ENCODE data around the gene COTL1. TPM values are rescaled to one million over a fixed set of nuclear protein-coding genes. Genes with fewer than 3 reads are reported as not detected.

Gene COTL1
- total and polyA plus RNA-seq, 4 experiments from 2014 or later = 181 to 683 (median 387) TPM

DNA sequence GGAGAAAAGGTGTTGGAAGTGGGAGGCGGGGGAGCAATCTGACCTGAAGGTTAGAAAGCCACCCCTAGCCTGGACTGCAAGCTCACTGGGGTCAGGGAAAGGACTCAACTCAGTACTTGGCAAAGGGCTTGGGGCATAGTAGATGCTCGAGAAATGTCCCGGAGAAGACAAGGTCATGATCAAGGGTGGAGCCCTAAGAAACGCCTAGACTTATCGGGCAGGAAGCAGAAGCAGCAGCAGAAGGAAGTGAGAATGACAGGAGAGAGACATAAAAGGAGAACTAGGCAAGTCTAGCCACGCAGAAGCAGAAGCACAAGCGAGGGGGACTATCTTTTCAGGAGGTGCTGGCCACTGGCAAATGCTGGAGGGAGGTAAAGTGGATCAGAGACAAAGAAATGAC lies 10.2 kb downstream of the COTL1 start:
- H3K4me3 Mint-ChIP-seq = peak overlapping the region; percentile 64 to 86 (median 76)
- intact Hi-C loops (cut with micrococcal nuclease) = loop anchor here (1.0 kb wide), 2 partner anchors 8 to 9 kb away; no protein-coding TSS in a partner anchor
- Histone ChIP-seq H3K27ac (ENCODE audit: low read depth, low read length) (peak overlapping the region; percentile 62), H3K4me3 (ENCODE audit: low read length in 2 of 2) (peak overlapping the region; percentile 18 to 31), H3K4me1 (ENCODE audit: insufficient read depth, low read length) (peaks cover 98% of the 10 kb centered on the region), H3K36me3 (ENCODE audit: insufficient read depth, low read length) (peaks cover 5% of the 10 kb centered on the region), H3K27me3 (ENCODE audit: insufficient read depth, low read length) (no peaks in the 10 kb centered on the region), H3K9me3 (ENCODE audit: control insufficient read depth in 1 of 2, low read length in 2 of 2) (peaks cover 0 to 4% of the 10 kb centered on the region in 2 donors)
- H3K27me3 Mint-ChIP-seq = no peaks in the 10 kb centered on the region
- H3K4me1 Mint-ChIP-seq = peaks cover 78 to 97% (median 91%) of the 10 kb centered on the region in 4 donors
- peak overlapping the region; percentile 84 to 99 (median 92) for H3K27ac Mint-ChIP-seq
- peaks cover 0 to 2% (median 0%) of the 10 kb centered on the region in 8 donors for H3K9me3 Mint-ChIP-seq
- POLR2A ChIA-PET (ENCODE audit: partially characterized antibody) = interaction anchor here (1.4 to 16.3 kb wide), 7 partner anchors 7 to 94 kb away, joined by 3 to 530 read pairs (median 40); partner anchors contain the start of gene COTL1
- H3K36me3 Mint-ChIP-seq = peaks cover 32 to 54% of the 10 kb centered on the region in 2 donors
- DNase-seq = peak in 4 of 5 donors; percentile 49 to 63 (median 52)
- CTCF ChIA-PET (ENCODE audit: partially characterized antibody) = interaction anchor here (0.8 to 3.2 kb wide), 11 partner anchors 9 to 131 kb away, joined by 3 to 12 read pairs (median 4); no protein-coding TSS in a partner anchor

- peak in 1 of 5 donors; percentile 35 for DNase-seq
- Histone ChIP-seq H3K27me3 (ENCODE audit: insufficient read depth, low read length) (no peaks in the 10 kb centered on the region), H3K27ac (ENCODE audit: low read depth, low read length) (peak overlapping the region; percentile 62), H3K36me3 (ENCODE audit: insufficient read depth, low read length) (peaks cover 5% of the 10 kb centered on the region), H3K4me3 (ENCODE audit: low read length in 2 of 2) (peak overlapping the region; percentile 18 to 31), H3K4me1 (ENCODE audit: insufficient read depth, low read length) (peaks cover 98% of the 10 kb centered on the region), H3K9me3 (ENCODE audit: control insufficient read depth in 1 of 2, low read length in 2 of 2) (peaks cover 0 to 4% of the 10 kb centered on the region in 2 donors)
- H3K27me3 Mint-ChIP-seq = no peaks in the 10 kb centered on the region
- ChIA-PET POLR2A (ENCODE audit: partially characterized antibody) (interaction anchor here (0.6 to 16.3 kb wide), 7 partner anchors 8 to 94 kb away, joined by 3 to 530 read pairs (median 40); partner anchors contain the start of gene COTL1), CTCF (ENCODE audit: partially characterized antibody) (interaction anchor here (0.8 to 3.2 kb wide), 8 partner anchors 14 to 132 kb away, joined by 3 to 12 read pairs (median 3); no protein-coding TSS in a partner anchor)
- H3K4me1 Mint-ChIP-seq = peaks cover 78 to 97% (median 92%) of the 10 kb centered on the region in 4 donors
- H3K9me3 Mint-ChIP-seq = peaks cover 0 to 2% (median 0%) of the 10 kb centered on the region in 8 donors
- peaks cover 32 to 52% of the 10 kb centered on the region in 2 donors for H3K36me3 Mint-ChIP-seq
- peak overlapping the region; percentile 64 to 84 (median 78) for H3K4me3 Mint-ChIP-seq
- intact Hi-C loops (cut with micrococcal nuclease) = no loop called here
- peak overlapping the region; percentile 84 to 99 (median 92) for H3K27ac Mint-ChIP-seq
Measured at GRCh38 chr16:84607061-84607460, 10.8 kb downstream of the COTL1 start.

GRCh38 chr16:84606081-84606875 lies 11.6 kb downstream of the COTL1 start:
- H3K27me3 Mint-ChIP-seq = no peaks in the 10 kb centered on the region
- intact Hi-C loops (cut with micrococcal nuclease) = no loop called here

GRCh38 chr16:84605339-84605848 lies 12.5 kb downstream of the COTL1 start:
- Mint-ChIP-seq H3K4me1 (peaks cover 77 to 97% (median 90%) of the 10 kb centered on the region in 4 donors), H3K9me3 (no peaks in the 10 kb centered on the region), H3K36me3 (peaks cover 18 to 43% of the 10 kb centered on the region in 2 donors), H3K27me3 (no peaks in the 10 kb centered on the region), H3K4me3 (peak overlapping the region in 4 of 8 donors; percentile 17 to 78 (median 38)), H3K27ac (peak overlapping the region; percentile 70 to 99 (median 90))
- CTCF ChIA-PET (ENCODE audit: partially characterized antibody) = interaction anchor here (1.0 to 1.3 kb wide), 2 partner anchors 8 to 14 kb away, joined by 3 to 4 read pairs; no protein-coding TSS in a partner anchor
- H3K36me3 ChIP-seq (ENCODE audit: insufficient read depth, low read length) = peaks cover 5% of the 10 kb centered on the region
- H3K4me3 ChIP-seq (ENCODE audit: low read length in 2 of 2) = no peak overlapping the region
- POLR2A ChIA-PET (ENCODE audit: partially characterized antibody) = interaction anchor here (1.4 to 16.3 kb wide), 5 partner anchors 8 to 489 kb away, joined by 3 to 530 read pairs (median 166); partner anchors contain the start of genes COTL1 and MBTPS1
- H3K27me3 ChIP-seq (ENCODE audit: insufficient read depth, low read length) = no peaks in the 10 kb centered on the region
- DNase-seq = no peak
- peaks cover 98% of the 10 kb centered on the region for H3K4me1 ChIP-seq (ENCODE audit: insufficient read depth, low read length)
- intact Hi-C loops (cut with micrococcal nuclease) = no loop called here
- peaks cover 0 to 4% of the 10 kb centered on the region in 2 donors for H3K9me3 ChIP-seq (ENCODE audit: control insufficient read depth in 1 of 2, low read length in 2 of 2)
- peak overlapping the region; percentile 62 for H3K27ac ChIP-seq (ENCODE audit: low read depth, low read length)

More at GRCh38 chr16:84606081-84606875, 11.6 kb downstream of the COTL1 start:
- Mint-ChIP-seq H3K9me3 (peaks cover 0 to 2% (median 0%) of the 10 kb centered on the region in 8 donors), H3K4me3 (peak overlapping the region; percentile 64 to 84 (median 78)), H3K36me3 (peaks cover 27 to 44% of the 10 kb centered on the region in 2 donors), H3K27ac (peak overlapping the region; percentile 84 to 99 (median 92)), H3K4me1 (peaks cover 76 to 97% (median 91%) of the 10 kb centered on the region in 4 donors)
- ChIA-PET CTCF (ENCODE audit: partially characterized antibody) (interaction anchor here (1.0 to 3.2 kb wide), 7 partner anchors 9 to 133 kb away, joined by 3 to 12 read pairs (median 3); no protein-coding TSS in a partner anchor), POLR2A (ENCODE audit: partially characterized antibody) (interaction anchor here (0.6 to 16.3 kb wide), 7 partner anchors 8 to 490 kb away, joined by 3 to 530 read pairs (median 40); partner anchors contain the start of genes COTL1 and MBTPS1)
- peaks cover 98% of the 10 kb centered on the region for H3K4me1 ChIP-seq (ENCODE audit: insufficient read depth, low read length)
- H3K27ac ChIP-seq (ENCODE audit: low read depth, low read length) = peak overlapping the region; percentile 62
- DNase-seq = peak in 4 of 5 donors; percentile 47 to 62 (median 59)
- peaks cover 0 to 4% of the 10 kb centered on the region in 2 donors for H3K9me3 ChIP-seq (ENCODE audit: control insufficient read depth in 1 of 2, low read length in 2 of 2)
- no peaks in the 10 kb centered on the region for H3K27me3 ChIP-seq (ENCODE audit: insufficient read depth, low read length)
- H3K4me3 ChIP-seq (ENCODE audit: low read length in 2 of 2) = peak overlapping the region in 1 of 2 donors; percentile 16
- peaks cover 5% of the 10 kb centered on the region for H3K36me3 ChIP-seq (ENCODE audit: insufficient read depth, low read length)

DNA sequence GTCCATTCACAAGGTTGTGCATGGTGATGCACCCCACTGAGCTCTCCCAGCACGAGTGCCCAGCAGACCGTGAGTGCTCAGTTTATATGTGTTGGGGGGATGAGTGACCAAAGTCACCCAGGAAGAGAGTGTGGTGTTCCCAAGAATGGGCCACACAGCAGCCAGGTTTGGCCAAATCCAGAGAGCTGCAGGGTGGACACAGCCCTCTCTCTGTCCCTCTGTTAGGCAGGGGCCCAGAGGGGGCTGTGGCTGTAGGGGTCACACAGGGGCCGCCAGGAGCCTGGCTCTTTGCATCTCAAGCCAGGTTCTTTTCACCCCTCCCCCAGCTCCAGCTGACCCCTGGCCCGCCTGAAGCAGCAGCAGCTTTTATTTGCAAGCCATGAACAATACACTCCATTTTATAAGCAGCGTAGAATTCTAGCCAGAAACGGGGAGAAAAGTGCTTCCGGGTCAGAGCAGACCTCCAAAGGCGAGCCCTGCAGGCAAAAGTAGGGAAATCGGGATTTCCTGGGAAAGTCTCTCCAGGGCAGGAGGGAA lies 13.3 kb downstream of the COTL1 start:
- Histone ChIP-seq H3K27me3 (ENCODE audit: insufficient read depth, low read length) (no peaks in the 10 kb centered on the region), H3K4me3 (ENCODE audit: low read length in 2 of 2) (no peak overlapping the region), H3K9me3 (ENCODE audit: control insufficient read depth in 1 of 2, low read length in 2 of 2) (peaks cover 0 to 4% of the 10 kb centered on the region in 2 donors), H3K4me1 (ENCODE audit: insufficient read depth, low read length) (peaks cover 98% of the 10 kb centered on the region), H3K27ac (ENCODE audit: low read depth, low read length) (peak overlapping the region; percentile 62), H3K36me3 (ENCODE audit: insufficient read depth, low read length) (peaks cover 5% of the 10 kb centered on the region)
- Mint-ChIP-seq H3K4me3 (peak overlapping the region in 6 of 8 donors; percentile 52 to 79 (median 69)), H3K9me3 (no peaks in the 10 kb centered on the region), H3K36me3 (peaks cover 11 to 37% of the 10 kb centered on the region in 2 donors), H3K27ac (peak overlapping the region; percentile 83 to 95 (median 90)), H3K27me3 (no peaks in the 10 kb centered on the region), H3K4me1 (peaks cover 75 to 97% (median 88%) of the 10 kb centered on the region in 4 donors)
- POLR2A ChIA-PET (ENCODE audit: partially characterized antibody) = interaction anchor here (0.9 to 16.3 kb wide), 5 partner anchors 10 to 89 kb away, joined by 3 to 530 read pairs (median 9); partner anchors contain the start of gene COTL1
- no peak for DNase-seq
- CTCF ChIA-PET (ENCODE audit: partially characterized antibody) = no interaction called here
- intact Hi-C loops (cut with micrococcal nuclease) = no loop called here

- Histone ChIP-seq H3K27me3 (ENCODE audit: insufficient read depth, low read length) (no peaks in the 10 kb centered on the region), H3K9me3 (ENCODE audit: control insufficient read depth in 1 of 2, low read length in 2 of 2) (peaks cover 0 to 4% of the 10 kb centered on the region in 2 donors), H3K36me3 (ENCODE audit: insufficient read depth, low read length) (peaks cover 5% of the 10 kb centered on the region), H3K4me3 (ENCODE audit: low read length in 2 of 2) (no peak overlapping the region), H3K27ac (ENCODE audit: low read depth, low read length) (peak overlapping the region; percentile 70), H3K4me1 (ENCODE audit: insufficient read depth, low read length) (peaks cover 98% of the 10 kb centered on the region)
- peak overlapping the region in 4 of 8 donors; percentile 69 to 80 (median 78) for H3K4me3 Mint-ChIP-seq
- peaks cover 11 to 37% of the 10 kb centered on the region in 2 donors for H3K36me3 Mint-ChIP-seq
- H3K27me3 Mint-ChIP-seq = no peaks in the 10 kb centered on the region
- peaks cover 74 to 97% (median 87%) of the 10 kb centered on the region in 4 donors for H3K4me1 Mint-ChIP-seq
- CTCF ChIA-PET (ENCODE audit: partially characterized antibody) = no interaction called here
- H3K27ac Mint-ChIP-seq = peak overlapping the region; percentile 93 to 97 (median 95)
- intact Hi-C loops (cut with micrococcal nuclease) = no loop called here
- POLR2A ChIA-PET (ENCODE audit: partially characterized antibody) = interaction anchor here (0.9 to 16.3 kb wide), 7 partner anchors 9 to 96 kb away, joined by 3 to 530 read pairs (median 9); partner anchors contain the start of gene COTL1
- H3K9me3 Mint-ChIP-seq = no peaks in the 10 kb centered on the region
- no peak for DNase-seq
Measured at GRCh38 chr16:84603940-84604339, 13.9 kb downstream of the COTL1 start.
